CD4-positive, alpha-beta T cell treated with Interleukin-10 for 1 hour (primary cell): ENCODE measurements around the gene PDZD11.
"Not testable (repeated sequence)": the region's sequence is repeated elsewhere in the genome, so short reads cannot be mapped to it uniquely, and the experiment has no call there.

ENCODE experiments used
- DNase-seq: peaks from one replicate; pipeline ENCODE4 v3.0.0-alpha.2; 2020

PDZD11 gene

DNA sequence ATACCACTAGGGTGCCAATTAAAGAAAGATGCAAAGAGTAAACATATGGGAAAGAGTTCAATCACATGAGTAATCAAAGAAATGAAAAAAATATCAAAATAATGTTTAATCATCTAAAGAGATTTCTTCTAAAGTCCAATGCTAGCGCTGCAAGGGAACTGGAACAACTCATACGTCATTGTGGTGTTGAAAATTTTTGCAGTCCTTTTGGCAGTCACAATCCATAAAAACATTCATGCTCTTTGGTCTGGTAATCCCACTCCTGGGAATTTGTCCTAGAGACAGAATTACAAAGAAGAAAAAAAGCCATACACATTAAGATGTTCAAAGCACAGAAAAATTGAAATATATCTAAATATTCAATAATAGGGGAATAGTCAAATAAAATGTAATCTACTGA, 34.3 kb downstream of the PDZD11 start:
- DNase-seq, result no peak

DNA sequence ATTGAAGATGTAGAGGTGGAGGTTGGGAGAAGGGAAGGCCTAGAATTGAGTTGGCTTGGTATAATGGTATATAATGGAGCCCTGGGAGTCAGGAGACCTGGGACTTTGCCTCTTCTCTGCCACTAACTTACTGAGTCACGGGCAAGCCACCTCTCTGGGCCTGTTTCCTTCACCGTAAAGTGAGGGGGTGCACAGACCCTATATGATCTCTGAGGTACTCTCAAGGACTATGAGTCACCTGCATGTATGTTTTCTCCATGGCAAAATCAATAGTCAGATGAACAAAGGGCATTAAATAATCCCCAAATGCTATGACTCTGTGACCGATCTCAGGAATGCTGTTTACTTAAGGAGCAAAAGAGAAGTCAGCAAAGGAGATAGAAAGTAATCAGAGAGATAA, 34.8 kb downstream of the PDZD11 start:
- DNase-seq, result no peak

DNA sequence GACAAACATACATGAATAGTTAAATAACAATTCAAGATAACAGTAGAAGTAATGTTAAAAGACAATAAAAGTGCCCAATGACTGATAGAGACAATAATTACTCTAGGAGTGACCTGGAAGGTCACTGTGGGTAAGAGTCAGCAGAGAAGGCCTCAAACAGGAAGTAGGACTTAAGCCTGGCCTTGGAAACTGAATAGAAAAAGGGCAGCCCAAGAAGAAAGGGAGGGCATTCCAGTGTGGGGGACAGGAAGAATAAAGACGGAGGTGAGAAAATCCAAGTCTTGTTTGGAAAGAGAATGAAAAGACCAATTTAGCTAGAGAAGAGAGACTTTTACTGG, 35.7 kb downstream of the PDZD11 start:
- no peak for DNase-seq

DNA sequence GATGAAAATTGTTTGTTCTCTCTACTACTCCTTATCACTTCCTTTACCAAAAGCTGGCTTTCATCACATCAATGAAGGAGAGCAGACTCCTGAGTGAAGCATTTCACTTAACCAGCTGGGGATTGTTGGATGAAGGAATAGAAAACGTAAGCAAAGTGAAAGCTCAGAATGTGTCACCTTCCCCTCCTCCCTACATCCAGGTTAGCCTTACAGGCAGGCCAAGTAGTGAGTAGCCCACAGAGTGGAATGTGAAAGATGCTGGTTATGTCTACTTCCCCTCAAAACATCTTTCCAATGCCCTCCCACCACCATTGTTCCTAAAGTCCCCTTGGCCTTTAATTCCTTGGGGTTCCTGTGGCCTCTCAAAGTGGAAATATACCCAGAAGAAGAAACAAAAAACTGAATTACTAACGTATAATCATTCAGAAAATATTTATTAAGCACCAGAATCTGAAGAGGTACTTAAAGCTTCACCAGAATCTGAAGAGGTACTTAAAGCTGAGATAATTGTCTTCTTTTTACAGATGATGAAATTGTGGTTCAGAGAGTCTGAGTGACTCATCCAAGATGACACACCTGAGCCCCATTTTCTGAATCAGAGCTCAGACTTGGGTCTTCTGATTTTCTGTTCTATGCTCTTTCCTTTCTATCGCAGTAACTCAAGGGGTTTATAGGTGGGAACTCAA, 36.2 kb downstream of the PDZD11 start:
- DNase-seq, result no peak

- no peak for DNase-seq
These were observed 37.2 kb downstream of the PDZD11 start for GRCh38 chrX:70252491-70252890.

- DNase-seq, result no peak
These were observed 42.5 kb downstream of the PDZD11 start for GRCh38 chrX:70247252-70247651.

GRCh38 chrX:70244881-70245280, 44.8 kb downstream of the PDZD11 start:
- no peak for DNase-seq

- not testable (repeated sequence) for DNase-seq
These were observed 46.1 kb downstream of the PDZD11 start for GRCh38 chrX:70243601-70244000.

DNA sequence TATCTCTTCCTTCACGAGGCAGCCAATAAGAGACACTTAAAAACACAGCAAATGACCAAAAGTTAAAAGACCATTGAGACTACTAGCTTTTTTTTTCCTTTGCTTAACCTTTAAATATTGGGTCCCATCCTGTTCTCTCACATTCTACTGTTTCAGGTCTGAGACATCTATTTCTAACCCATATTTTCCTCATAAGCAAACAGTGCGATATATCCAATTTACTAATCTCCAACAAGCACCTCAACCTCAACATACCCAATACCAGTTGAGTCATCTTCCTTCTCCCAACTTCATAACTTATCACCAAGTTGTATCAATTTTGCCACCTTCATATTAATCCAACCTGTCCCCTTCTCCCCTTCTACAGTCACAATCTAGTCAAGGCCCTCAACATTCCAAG, 48.2 kb downstream of the PDZD11 start:
- DNase-seq, result no peak

- no peak for DNase-seq
These were observed 49.0 kb downstream of the PDZD11 start for GRCh38 chrX:70240751-70241150.
